Measurements from ENCODE around the gene GNB5. TPM values are rescaled to one million over a fixed set of nuclear protein-coding genes. Genes with fewer than 3 reads are reported as not detected.

The GNB5 gene
- total and polyA plus RNA-seq, 4 donors: 18.2 to 30.0 (median 27.1) TPM

DNA sequence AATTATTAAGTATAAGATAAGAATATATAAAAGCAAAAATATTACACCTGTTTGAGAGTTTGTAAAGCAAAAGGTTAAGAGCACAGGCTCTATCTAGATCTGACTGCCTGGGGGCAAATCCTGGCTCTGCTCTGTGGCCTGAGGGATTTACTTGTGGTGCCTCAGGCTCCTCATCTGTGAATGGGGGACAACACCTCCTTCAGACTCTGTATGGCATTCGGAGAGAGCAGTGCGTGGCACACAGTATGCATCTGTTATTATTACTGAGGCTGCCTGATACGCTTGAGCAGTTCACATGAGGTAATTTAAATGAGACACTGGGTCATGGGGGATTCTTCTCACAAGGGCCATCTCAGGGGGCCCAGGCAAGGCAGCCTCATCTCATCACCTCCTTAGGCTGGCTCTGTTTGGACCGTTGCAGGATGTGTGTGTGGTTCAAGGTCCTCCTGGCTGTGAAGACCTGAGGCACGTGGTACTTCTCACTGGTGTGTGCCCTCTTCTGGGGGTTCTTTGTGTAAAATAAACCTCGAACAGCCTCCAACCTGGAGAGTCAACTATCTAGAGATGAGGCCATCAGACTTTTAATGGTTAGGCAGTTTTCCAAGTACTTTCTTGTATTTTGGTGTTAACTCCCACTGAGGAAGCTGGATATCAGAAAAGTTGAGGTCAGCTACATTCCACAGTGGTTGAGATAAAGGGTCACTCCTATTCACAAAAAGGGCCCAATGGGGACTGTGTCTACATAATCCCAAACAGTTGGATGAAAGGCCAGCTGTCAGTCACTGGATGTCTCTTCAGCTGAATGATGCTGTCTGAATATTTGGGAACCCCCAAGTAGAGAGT is 9.0 kb downstream of the GNB5 start:
- ATAC-seq (ENCODE audit: low FRiP score) (no peak), DNase-seq (no peak)
- Histone ChIP-seq H3K27ac (ENCODE audit: low read depth in 1 of 2, low read length in 2 of 2) (no peak overlapping the region), H3K9me3 (ENCODE audit: control insufficient read depth, low read length) (no peaks in the 10 kb centered on the region), H3K27me3 (ENCODE audit: control insufficient read depth in 1 of 2, insufficient read depth in 2 of 2, low read length in 1 of 2) (no peaks in the 10 kb centered on the region), H3K4me3 (ENCODE audit: low read length in 2 of 2) (no peak overlapping the region), H3K4me1 (ENCODE audit: control insufficient read depth in 1 of 2, insufficient read depth in 2 of 2, low read length in 2 of 2) (no peaks in the 10 kb centered on the region), H3K36me3 (ENCODE audit: control insufficient read depth in 1 of 2, insufficient read depth in 2 of 2, low read length in 1 of 2) (no peaks in the 10 kb centered on the region)
- intact Hi-C loops (cut with DNase I): no loop called here
- 93 to 95% methylated on average over 6 of the region's 6 CpGs for WGBS, 2 donors

DNA sequence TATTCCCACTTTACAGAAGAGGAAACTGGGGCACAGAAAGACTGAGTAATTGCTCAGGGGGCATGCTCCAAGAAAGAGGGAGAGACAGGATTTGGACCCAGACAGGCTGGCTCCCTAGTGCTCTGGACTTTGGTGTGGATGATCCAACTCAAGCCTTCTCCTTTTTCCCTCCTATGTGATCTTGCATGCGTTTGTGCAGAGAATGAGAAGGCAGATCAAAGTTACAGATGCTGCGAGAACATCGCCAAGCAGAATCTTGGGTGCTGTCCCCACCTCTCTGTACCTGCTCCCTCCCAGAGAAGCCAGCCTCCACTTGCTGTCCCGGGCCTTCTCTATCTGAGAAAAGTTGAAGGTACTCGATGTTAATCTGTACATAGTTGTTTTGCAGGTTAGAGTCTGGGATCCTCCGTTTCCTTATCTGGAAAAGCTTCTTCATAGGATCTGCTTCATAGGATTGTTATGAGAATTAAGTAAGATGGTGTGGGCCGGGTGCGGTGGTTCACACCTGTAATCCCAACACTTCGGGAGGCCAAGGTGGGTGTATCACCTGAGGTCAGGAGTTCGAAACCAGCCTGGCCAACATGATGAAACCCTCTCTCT is 10.2 kb downstream of the GNB5 start:
- Histone ChIP-seq H3K4me1 (ENCODE audit: control insufficient read depth in 1 of 2, insufficient read depth in 2 of 2, low read length in 2 of 2) (no peaks in the 10 kb centered on the region), H3K36me3 (ENCODE audit: control insufficient read depth in 1 of 2, insufficient read depth in 2 of 2, low read length in 1 of 2) (no peaks in the 10 kb centered on the region), H3K9me3 (ENCODE audit: control insufficient read depth, low read length) (no peaks in the 10 kb centered on the region), H3K4me3 (ENCODE audit: low read length in 2 of 2) (peak overlapping the region in 1 of 2 donors; percentile 62), H3K27ac (ENCODE audit: low read depth in 1 of 2, low read length in 2 of 2) (no peak overlapping the region), H3K27me3 (ENCODE audit: control insufficient read depth in 1 of 2, insufficient read depth in 2 of 2, low read length in 1 of 2) (no peaks in the 10 kb centered on the region)
- ATAC-seq (ENCODE audit: low FRiP score): no peak
- intact Hi-C loops (cut with DNase I): no loop called here
- WGBS, 2 donors: 88 to 90% methylated on average over 10 of the region's 10 CpGs
- DNase-seq: no peak

DNA sequence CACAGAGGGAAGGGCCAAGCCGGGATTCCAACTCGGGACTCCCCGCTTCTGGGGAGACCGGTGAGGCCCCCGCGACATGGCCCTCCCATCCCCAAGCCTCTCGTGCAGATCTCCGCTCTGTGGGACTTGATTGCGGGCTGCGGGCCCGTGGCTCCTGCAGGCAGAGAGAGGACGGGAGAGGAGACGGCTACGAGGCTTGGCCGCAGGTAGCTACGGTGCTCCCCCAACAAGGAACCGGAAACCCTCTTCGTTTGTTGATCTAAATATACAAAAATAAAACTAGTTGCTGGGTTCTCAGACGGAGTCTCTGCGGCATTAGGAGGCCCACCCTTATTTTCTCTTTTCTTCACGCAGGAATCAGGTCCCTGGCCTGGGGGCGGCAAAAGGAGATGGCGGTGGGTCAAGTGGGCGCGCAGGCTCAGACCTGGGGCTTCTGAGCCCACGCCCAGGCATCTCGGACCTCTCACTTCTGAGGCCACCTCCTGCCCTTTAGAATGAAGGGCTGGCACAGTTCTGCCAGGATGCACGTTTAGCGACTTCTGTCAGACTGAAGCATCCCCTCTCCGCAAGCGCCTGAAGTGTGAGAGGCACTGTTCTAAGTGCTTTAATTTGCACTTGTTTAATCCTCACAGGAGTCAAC is 10.9 kb downstream of the GNB5 start:
- peak overlapping the region; percentile 62 to 77 for H3K4me3 ChIP-seq (ENCODE audit: low read length in 2 of 2)
- intact Hi-C loops (cut with DNase I): no loop called here
- peak; percentile 52 for ATAC-seq (ENCODE audit: low FRiP score)
- WGBS, 2 donors: 5% methylated on average over 31 of the region's 31 CpGs
- H3K9me3 ChIP-seq (ENCODE audit: control insufficient read depth, low read length): no peaks in the 10 kb centered on the region
- no peaks in the 10 kb centered on the region for H3K36me3 ChIP-seq (ENCODE audit: control insufficient read depth in 1 of 2, insufficient read depth in 2 of 2, low read length in 1 of 2)
- H3K4me1 ChIP-seq (ENCODE audit: control insufficient read depth in 1 of 2, insufficient read depth in 2 of 2, low read length in 2 of 2): no peaks in the 10 kb centered on the region
- peak overlapping the region in 1 of 2 donors; percentile 58 for H3K27ac ChIP-seq (ENCODE audit: low read depth in 1 of 2, low read length in 2 of 2)
- H3K27me3 ChIP-seq (ENCODE audit: control insufficient read depth in 1 of 2, insufficient read depth in 2 of 2, low read length in 1 of 2): no peaks in the 10 kb centered on the region
- DNase-seq: no peak

DNA sequence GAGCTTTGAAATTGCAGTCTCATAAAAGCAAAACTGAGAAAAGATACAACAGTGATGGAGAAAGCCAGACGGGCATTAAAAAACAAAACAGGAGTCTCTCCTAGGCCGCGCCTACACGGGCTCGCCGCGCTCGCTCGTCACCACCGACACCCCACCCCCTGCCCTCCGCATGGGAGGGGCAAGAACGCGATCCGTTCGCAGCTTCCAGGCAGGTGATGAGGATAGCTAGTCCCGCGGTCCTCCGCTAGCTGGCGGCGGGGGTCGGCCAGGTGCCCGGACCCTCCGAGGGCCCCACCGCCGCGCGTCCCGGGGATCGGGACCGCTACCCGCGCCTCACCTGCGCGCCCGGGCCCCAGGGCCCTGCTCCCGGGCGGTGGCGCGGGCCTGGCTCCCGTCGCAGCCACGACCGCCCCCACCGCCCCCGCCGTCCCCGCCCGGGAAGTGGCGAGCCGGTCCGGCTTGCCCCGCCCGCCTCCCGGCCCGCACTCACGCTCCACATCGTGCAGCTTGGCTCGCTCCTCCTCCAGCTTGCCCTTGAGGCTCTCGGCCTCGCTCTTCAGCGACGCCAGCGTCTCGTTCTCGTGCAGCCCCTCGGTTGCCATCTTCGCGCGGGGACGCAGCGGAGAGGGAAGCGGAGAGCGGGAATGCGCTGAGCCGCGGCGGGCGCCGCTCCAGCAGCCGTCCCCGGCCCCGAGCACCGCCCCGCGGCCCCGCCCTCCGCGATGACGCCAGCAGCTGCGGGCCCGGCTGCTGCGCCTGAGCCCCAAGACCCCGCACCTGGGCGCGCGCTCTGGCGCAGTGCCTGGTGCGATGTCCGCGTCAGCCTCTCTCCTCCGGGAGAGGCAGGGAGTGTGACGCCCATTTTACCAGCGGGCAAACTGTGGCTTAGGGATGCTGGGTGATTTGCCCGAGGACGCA is 11.7 kb downstream of the GNB5 start:
- no peaks in the 10 kb centered on the region for H3K9me3 ChIP-seq (ENCODE audit: control insufficient read depth, low read length)
- ATAC-seq (ENCODE audit: low FRiP score) (peak; percentile 91), DNase-seq (peak; percentile 90 to 93)
- 0 to 1% methylated on average over 61 to 105 of the region's 105 CpGs for WGBS, 2 donors
- H3K36me3 ChIP-seq (ENCODE audit: control insufficient read depth in 1 of 2, insufficient read depth in 2 of 2, low read length in 1 of 2): no peaks in the 10 kb centered on the region
- H3K27ac ChIP-seq (ENCODE audit: low read depth in 1 of 2, low read length in 2 of 2): peak overlapping the region in 1 of 2 donors; percentile 88
- H3K27me3 ChIP-seq (ENCODE audit: control insufficient read depth in 1 of 2, insufficient read depth in 2 of 2, low read length in 1 of 2): no peaks in the 10 kb centered on the region
- H3K4me3 ChIP-seq (ENCODE audit: low read length in 2 of 2): peak overlapping the region; percentile 62 to 77
- intact Hi-C loops (cut with DNase I): no loop called here
- no peaks in the 10 kb centered on the region for H3K4me1 ChIP-seq (ENCODE audit: control insufficient read depth in 1 of 2, insufficient read depth in 2 of 2, low read length in 2 of 2)

DNA sequence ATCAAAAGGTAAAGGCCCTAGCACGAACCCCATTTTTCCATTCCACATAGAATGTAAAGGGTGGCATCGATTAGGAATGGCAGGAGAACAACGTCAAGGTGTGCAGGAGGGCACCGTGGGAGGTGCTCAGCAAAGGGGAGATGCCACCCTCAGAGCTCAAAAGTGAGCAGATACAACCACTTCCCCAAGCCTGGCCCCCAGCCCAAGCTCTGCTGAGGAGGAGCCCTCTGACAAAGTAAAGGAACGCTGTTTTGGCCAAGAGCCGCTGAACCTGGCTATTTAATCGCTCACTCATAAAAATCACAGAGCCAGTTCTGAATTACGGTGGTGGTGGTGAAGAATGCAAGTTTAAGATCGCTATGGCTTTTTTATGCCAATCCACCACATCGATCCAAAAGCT is 12.4 kb downstream of the GNB5 start:
- Histone ChIP-seq H3K4me3 (ENCODE audit: low read length in 2 of 2) (peak overlapping the region; percentile 62 to 77), H3K9me3 (ENCODE audit: control insufficient read depth, low read length) (no peaks in the 10 kb centered on the region), H3K27me3 (ENCODE audit: control insufficient read depth in 1 of 2, insufficient read depth in 2 of 2, low read length in 1 of 2) (no peaks in the 10 kb centered on the region), H3K36me3 (ENCODE audit: control insufficient read depth in 1 of 2, insufficient read depth in 2 of 2, low read length in 1 of 2) (no peaks in the 10 kb centered on the region), H3K27ac (ENCODE audit: low read depth in 1 of 2, low read length in 2 of 2) (peak overlapping the region in 1 of 2 donors; percentile 45), H3K4me1 (ENCODE audit: control insufficient read depth in 1 of 2, insufficient read depth in 2 of 2, low read length in 2 of 2) (peaks cover 0 to under 1% of the 10 kb centered on the region in 2 donors)
- DNase-seq: no peak
- intact Hi-C loops (cut with DNase I): no loop called here
- 28 to 29% methylated on average over 10 of the region's 10 CpGs for whole genome bisulfite sequencing, 2 donors
- ATAC-seq (ENCODE audit: low FRiP score): no peak

DNA sequence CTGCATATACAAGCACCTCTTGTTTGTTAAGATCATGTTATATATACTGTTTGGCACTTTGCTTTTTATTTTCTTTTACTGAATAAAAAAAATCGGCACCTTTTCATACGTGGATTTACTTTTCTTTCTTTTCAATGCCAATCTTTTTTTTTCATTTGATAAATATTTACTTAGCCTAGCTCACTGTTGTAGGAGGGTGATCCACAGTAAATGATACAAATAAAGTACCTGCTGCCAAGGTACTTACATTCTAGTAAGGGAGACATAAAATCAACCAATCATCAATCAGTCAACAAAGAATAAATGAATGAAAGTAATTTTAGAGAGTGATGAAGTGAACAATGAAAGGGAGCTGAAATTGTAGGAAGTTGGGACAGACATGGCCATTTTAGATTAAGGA is 18.3 kb downstream of the GNB5 start:
- Histone ChIP-seq H3K27me3 (ENCODE audit: control insufficient read depth in 1 of 2, insufficient read depth in 2 of 2, low read length in 1 of 2) (no peaks in the 10 kb centered on the region), H3K4me3 (ENCODE audit: low read length in 2 of 2) (no peak overlapping the region), H3K27ac (ENCODE audit: low read depth in 1 of 2, low read length in 2 of 2) (no peak overlapping the region), H3K36me3 (ENCODE audit: control insufficient read depth in 1 of 2, insufficient read depth in 2 of 2, low read length in 1 of 2) (no peaks in the 10 kb centered on the region), H3K9me3 (ENCODE audit: control insufficient read depth, low read length) (no peaks in the 10 kb centered on the region), H3K4me1 (ENCODE audit: control insufficient read depth in 1 of 2, insufficient read depth in 2 of 2, low read length in 2 of 2) (peaks cover 0 to 2% of the 10 kb centered on the region in 2 donors)
- no peak for ATAC-seq (ENCODE audit: low FRiP score)
- no peak for DNase-seq
- 62 to 63% methylated on average over 2 of the region's 2 CpGs for WGBS, 2 donors
- intact Hi-C loops (cut with DNase I): no loop called here

DNA sequence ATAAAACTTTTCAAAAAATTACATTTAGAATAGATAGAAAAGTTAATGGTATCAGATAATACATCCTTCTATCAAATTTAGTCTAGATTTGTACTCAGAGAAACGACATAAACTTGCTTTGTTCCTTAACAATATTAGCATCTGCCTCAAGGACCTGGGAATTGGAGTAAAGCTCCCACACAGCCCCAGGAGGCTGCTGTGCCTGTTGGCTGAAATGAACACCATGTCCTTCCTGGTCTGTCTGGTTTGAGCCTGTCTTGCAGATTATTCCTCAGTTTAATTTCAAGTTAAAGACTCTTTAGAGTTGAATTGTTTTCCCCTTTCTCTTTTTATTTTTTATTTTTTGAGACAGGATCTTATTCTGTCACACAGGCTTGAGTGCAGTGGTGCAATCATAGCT is 19.4 kb downstream of the GNB5 start:
- intact Hi-C loops (cut with DNase I): no loop called here
- peaks cover 0 to 2% of the 10 kb centered on the region in 2 donors for H3K4me1 ChIP-seq (ENCODE audit: control insufficient read depth in 1 of 2, insufficient read depth in 2 of 2, low read length in 2 of 2)
- H3K27me3 ChIP-seq (ENCODE audit: control insufficient read depth in 1 of 2, insufficient read depth in 2 of 2, low read length in 1 of 2): no peaks in the 10 kb centered on the region
- no peaks in the 10 kb centered on the region for H3K9me3 ChIP-seq (ENCODE audit: control insufficient read depth, low read length)
- no peak overlapping the region for H3K4me3 ChIP-seq (ENCODE audit: low read length in 2 of 2)
- no peak overlapping the region for H3K27ac ChIP-seq (ENCODE audit: low read depth in 1 of 2, low read length in 2 of 2)
- no peaks in the 10 kb centered on the region for H3K36me3 ChIP-seq (ENCODE audit: control insufficient read depth in 1 of 2, insufficient read depth in 2 of 2, low read length in 1 of 2)
- no peak for ATAC-seq (ENCODE audit: low FRiP score)
- no peak for DNase-seq
- 20 to 24% methylated on average over 1 of the region's 1 CpG for WGBS, 2 donors

DNA sequence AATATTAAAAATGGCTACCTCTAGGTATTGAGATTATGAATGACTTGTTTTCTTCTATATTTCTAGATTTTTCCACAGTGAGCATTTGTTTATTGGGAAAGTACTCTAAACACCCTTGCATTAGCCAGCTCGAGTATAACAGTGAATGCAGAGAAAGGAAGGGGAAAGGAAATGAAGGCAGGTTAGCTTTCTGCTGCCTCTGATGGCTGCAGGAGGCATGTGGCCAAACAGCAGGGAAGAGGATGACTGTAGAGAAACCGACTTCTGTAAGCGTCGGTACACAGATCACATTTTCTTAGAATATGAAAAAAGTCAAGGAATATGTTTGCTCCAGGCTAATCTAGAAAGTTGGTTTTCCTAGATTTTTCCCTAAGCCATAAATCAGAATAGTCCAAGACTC is 19.8 kb downstream of the GNB5 start:
- no peak overlapping the region for H3K27ac ChIP-seq (ENCODE audit: low read depth in 1 of 2, low read length in 2 of 2)
- no peaks in the 10 kb centered on the region for H3K27me3 ChIP-seq (ENCODE audit: control insufficient read depth in 1 of 2, insufficient read depth in 2 of 2, low read length in 1 of 2)
- no peak for ATAC-seq (ENCODE audit: low FRiP score)
- no peaks in the 10 kb centered on the region for H3K9me3 ChIP-seq (ENCODE audit: control insufficient read depth, low read length)
- no peak for DNase-seq
- no peaks in the 10 kb centered on the region for H3K36me3 ChIP-seq (ENCODE audit: control insufficient read depth in 1 of 2, insufficient read depth in 2 of 2, low read length in 1 of 2)
- intact Hi-C loops (cut with DNase I): no loop called here
- H3K4me3 ChIP-seq (ENCODE audit: low read length in 2 of 2): no peak overlapping the region
- peaks cover 0 to 2% of the 10 kb centered on the region in 2 donors for H3K4me1 ChIP-seq (ENCODE audit: control insufficient read depth in 1 of 2, insufficient read depth in 2 of 2, low read length in 2 of 2)
- WGBS, 2 donors: 32 to 34% methylated on average over 4 of the region's 4 CpGs

Data from aorta (tissue), 5 donors.